GM13976 (cell line): Measurements from ENCODE around the gene NACC1.

ENCODE experiments used
- DNase-seq: peaks from one replicate; pipeline ENCODE4 v3.0.0; 2012; ENCODE audit warnings: low spot score
- in situ Hi-C: fragments of 300-500 bp; cut with MboI; formaldehyde crosslinking; loops from one replicate; pipeline ENCODE4 v1.12.0; 2022; ENCODE audit warnings: low sequenced_read_pairs, mixed read lengths, inconsistent platforms; ENCODE audit not compliant: unreplicated experiment
- TF ChIP-seq, protein P1 (sequence below): IDR thresholded peaks from 2 replicates; pipeline ENCODE4 v1.5.1; 2012; ENCODE audit warnings: borderline replicate concordance, mild to moderate bottlenecking; ENCODE audit not compliant: insufficient read depth; ENCODE audit errors: extremely low read depth, missing control alignments, control extremely low read depth

Gene NACC1

DNA sequence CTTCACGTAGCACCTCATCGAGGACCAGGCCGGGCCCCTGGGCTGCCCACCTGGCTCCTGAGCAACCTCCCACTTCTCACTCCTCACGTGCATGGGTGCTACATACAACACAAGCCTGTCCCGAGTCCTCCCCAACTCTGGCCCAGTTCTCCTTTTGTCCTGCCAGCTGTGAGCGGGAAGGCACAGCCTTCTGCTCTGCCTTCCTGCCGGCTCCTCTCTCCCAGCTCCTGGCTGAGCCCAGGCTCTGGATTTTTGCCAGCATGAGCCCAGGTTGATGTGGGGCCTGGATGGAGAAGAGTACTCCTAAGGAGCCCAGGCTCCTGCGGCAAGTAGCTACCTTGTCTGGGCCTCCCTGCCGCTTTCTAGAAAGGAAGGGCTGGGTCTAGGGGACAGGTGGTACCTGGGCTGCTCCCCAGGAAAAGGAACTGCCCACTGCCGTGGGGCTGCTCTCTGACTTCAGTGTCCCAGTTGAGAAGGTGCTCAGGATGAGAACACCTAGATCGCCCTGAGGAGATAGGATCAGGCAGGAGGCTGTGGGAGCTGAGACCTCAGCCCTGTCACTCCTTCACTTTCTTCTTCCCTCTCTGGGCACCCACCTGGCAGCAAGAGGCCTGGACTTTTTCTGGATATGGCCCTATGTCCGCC is 39.0 kb upstream of the NACC1 start:
- TF ChIP-seq, protein P1, sequence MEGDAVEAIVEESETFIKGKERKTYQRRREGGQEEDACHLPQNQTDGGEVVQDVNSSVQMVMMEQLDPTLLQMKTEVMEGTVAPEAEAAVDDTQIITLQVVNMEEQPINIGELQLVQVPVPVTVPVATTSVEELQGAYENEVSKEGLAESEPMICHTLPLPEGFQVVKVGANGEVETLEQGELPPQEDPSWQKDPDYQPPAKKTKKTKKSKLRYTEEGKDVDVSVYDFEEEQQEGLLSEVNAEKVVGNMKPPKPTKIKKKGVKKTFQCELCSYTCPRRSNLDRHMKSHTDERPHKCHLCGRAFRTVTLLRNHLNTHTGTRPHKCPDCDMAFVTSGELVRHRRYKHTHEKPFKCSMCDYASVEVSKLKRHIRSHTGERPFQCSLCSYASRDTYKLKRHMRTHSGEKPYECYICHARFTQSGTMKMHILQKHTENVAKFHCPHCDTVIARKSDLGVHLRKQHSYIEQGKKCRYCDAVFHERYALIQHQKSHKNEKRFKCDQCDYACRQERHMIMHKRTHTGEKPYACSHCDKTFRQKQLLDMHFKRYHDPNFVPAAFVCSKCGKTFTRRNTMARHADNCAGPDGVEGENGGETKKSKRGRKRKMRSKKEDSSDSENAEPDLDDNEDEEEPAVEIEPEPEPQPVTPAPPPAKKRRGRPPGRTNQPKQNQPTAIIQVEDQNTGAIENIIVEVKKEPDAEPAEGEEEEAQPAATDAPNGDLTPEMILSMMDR = no peak
- in situ Hi-C loops = no loop called here
- no peak for DNase-seq

GRCh38 chr19:13079542-13079986 is 38.5 kb upstream of the NACC1 start:
- in situ Hi-C loops = no loop called here
- TF ChIP-seq, protein P1 = no peak
- no peak for DNase-seq

- in situ Hi-C loops = no loop called here
- no peak for DNase-seq
- TF ChIP-seq, protein P1 = no peak
Observed at GRCh38 chr19:13082192-13083007, 35.7 kb upstream of the NACC1 start.

- TF ChIP-seq, protein P1 = no peak
- in situ Hi-C loops = no loop called here
- DNase-seq = no peak
Observed at GRCh38 chr19:13083008-13083404, 35.1 kb upstream of the NACC1 start.

GRCh38 chr19:13083627-13084026 is 34.4 kb upstream of the NACC1 start:
- TF ChIP-seq, protein P1 = no peak
- in situ Hi-C loops = no loop called here
- DNase-seq = no peak

DNA sequence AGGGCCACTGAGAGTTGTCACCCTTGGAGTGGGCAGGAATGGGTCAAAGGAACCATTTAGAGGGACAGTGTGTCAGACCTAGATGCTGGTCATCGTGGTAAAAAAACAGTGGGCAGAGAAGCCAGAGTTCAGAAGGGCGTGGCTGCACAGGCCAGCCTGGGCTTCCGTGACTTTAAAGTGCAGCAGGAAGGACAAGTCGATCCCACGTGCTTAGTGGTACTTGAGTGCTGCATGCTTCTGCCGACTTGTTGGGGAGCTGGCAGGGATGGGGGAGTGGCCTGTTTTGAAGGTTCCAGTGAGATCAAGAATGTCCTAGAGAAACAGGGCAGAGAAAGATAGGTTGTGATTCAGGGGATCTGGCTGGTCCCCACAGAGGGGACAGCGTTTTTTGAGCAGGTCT is 32.4 kb upstream of the NACC1 start:
- TF ChIP-seq, protein P1 = no peak
- DNase-seq = no peak
- in situ Hi-C loops = no loop called here
